RWPE1 (cell line): ENCODE measurements around the gene PDZD2.
A peak's percentile ranks its signal among the peaks of the same experiment; 100 is the strongest.

Source experiments
- CTCF ChIA-PET: fragments of 350-600 bp; sonication (Branson Sonifier 250); formaldehyde crosslinking; extraction: SDS; loops from one replicate; lab custom pipeline; 2021; lab: Yijun Ruan, JAX
- POLR2A ChIA-PET: fragments of 400-600 bp; formaldehyde crosslinking; extraction: SDS; loops from one replicate; lab custom pipeline; 2020; ENCODE audit warnings: antibody characterized with exemption; ENCODE audit not compliant: low non-redundant PET; lab: Yijun Ruan, JAX
- DNase-seq: peaks from one replicate; pipeline ENCODE4 v3.0.0; 2012; ENCODE audit warnings: low spot score
- H3K27ac ChIP-seq: fragments of 450-650 bp; 2 replicates; pipeline ENCODE4 v1.5.1; 2017
- TF ChIP-seq, protein P1 (sequence below): fragments of 450-650 bp; conservative IDR thresholded peaks from 2 replicates; pipeline ENCODE4 v1.5.1; 2017; ENCODE audit warnings: low read depth, mild to moderate bottlenecking

Gene PDZD2

DNA sequence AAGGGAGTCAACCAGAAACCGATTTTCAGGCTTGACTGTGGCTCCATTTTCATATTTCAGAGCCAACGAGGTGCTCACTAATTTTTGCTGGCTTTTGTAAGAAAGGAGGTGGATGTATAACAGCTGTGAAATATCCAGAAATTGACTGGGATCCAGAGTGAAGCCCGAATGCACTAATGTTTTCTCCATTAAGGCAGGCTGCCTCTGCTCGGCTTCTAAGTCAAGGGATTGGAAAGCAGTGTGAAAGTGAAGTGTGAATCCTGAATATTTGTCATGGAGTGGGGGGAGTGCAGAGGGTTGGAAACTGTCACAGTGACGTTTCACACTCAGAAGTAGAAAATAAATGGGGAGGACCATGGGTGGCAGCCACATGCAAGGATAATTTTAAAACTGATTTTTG is 297.8 kb downstream of the PDZD2 start:
- ChIA-PET CTCF (no interaction called here), POLR2A (no interaction called here)

DNA sequence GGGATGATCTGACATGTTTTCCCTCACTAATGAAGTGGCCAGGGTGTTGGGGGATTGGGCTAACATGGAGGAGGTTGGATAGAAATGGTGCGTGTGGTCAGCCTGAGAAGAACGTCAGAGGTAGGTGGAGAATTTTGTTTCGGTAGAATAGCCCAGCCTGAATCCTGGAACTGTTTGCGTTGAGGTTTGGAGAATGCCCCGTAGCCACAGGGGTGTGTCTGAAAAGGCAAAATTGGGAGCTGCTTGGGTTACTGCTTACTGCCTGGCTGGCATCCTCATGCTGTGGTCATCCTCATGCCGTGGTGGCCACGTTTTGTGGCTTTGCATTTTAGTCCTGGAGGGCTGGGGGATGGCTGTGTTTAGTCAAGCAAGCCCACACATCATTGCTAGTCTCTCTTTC is 298.3 kb downstream of the PDZD2 start:
- TF ChIP-seq, protein P1, sequence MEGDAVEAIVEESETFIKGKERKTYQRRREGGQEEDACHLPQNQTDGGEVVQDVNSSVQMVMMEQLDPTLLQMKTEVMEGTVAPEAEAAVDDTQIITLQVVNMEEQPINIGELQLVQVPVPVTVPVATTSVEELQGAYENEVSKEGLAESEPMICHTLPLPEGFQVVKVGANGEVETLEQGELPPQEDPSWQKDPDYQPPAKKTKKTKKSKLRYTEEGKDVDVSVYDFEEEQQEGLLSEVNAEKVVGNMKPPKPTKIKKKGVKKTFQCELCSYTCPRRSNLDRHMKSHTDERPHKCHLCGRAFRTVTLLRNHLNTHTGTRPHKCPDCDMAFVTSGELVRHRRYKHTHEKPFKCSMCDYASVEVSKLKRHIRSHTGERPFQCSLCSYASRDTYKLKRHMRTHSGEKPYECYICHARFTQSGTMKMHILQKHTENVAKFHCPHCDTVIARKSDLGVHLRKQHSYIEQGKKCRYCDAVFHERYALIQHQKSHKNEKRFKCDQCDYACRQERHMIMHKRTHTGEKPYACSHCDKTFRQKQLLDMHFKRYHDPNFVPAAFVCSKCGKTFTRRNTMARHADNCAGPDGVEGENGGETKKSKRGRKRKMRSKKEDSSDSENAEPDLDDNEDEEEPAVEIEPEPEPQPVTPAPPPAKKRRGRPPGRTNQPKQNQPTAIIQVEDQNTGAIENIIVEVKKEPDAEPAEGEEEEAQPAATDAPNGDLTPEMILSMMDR = no peak
- ChIA-PET CTCF (no interaction called here), POLR2A (no interaction called here)
- no peak for DNase-seq
- H3K27ac ChIP-seq = no peak overlapping the region

More for the DNA sequence above, 297.8 kb downstream of the PDZD2 start:
- DNase-seq = no peak
- no peak overlapping the region for H3K27ac ChIP-seq
- TF ChIP-seq, protein P1 = no peak

DNA sequence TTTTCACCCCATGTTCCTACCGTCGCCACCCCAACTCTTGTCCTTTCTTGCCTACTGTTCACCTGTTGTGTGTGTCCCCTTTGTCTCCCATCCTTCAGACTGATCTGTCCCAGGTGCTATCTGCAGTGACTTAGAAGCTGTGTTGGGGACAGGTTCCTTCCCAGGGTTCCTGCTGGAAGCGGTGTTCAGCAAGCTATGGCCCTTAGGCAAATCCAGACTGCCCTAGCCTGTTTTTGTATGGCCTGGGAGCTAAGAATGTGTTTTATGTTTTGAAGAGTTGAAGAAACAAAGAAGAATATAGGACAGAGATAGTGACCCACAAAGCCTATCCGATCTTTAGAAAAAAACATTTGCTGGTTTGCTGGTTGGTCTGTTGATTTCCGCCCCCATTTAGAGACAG is 298.8 kb downstream of the PDZD2 start:
- POLR2A ChIA-PET = no interaction called here
- DNase-seq = no peak
- TF ChIP-seq, protein P1 = no peak
- CTCF ChIA-PET = interaction anchor here (0.5 to 0.7 kb wide), 2 partner anchors 19 to 167 kb away, joined by 3 to 4 read pairs; no protein-coding TSS in a partner anchor
- H3K27ac ChIP-seq = no peak overlapping the region

DNA sequence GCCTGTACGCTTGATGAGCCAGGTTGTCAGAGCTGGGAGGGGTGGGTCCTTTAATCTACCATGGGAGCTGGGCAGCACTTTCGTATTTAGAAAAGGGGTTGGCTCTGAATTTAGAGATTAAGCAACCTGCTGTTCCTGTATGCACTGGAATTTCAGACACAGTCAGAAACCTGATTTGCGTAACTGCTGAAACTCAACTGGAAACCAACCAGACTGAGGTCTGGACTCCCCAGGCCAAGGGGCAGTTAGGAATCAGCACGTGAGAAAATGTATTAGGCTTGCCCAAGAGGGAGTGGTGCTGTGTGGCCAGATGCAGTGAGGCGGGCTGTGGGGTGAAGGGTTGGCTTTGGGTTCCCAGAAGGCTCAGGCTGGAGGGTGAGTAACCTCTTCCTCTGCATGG is 300.2 kb downstream of the PDZD2 start:
- DNase-seq = no peak
- ChIA-PET POLR2A (interaction anchor here (0.6 kb wide), 1 partner anchor 61 kb away, joined by 3 read pairs; no protein-coding TSS in a partner anchor), CTCF (interaction anchor here (0.6 kb wide), 1 partner anchor 22 kb away, joined by 3 read pairs; no protein-coding TSS in a partner anchor)
- TF ChIP-seq, protein P1 = no peak
- H3K27ac ChIP-seq = peak overlapping the region; percentile 75

DNA sequence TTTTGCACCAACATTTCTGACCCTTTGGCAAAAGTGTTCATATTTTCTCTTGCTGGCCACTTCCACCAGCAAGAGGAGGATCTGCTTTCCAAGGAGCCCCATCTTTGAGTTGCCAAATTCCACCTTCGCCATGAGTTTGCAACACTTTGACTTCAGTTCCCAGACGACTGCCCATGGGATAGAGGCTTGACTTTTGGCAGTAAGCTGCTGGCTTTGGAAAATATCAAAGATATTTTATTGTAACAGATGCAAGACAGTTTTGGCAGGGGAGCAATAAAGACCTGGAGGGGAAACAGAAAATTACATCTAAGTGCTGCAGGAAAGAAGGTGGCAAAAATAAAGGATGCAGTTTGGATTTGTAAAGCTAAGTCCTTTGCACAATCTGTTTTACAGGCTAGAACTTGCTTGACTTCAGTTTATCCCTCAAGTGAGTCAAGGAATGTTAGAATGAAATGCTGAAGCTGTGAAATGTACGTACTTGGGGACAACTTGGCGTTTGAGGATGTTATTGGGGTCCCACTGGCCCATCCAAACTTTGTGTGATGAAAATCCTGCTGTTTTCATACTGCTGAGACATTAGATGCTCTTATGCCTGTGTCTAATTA is 302.3 kb downstream of the PDZD2 start:
- TF ChIP-seq, protein P1 = no peak
- POLR2A ChIA-PET = no interaction called here
- no peak for DNase-seq
- H3K27ac ChIP-seq = peak overlapping the region; percentile 54; the same call in 1 of the 2 replicates
- CTCF ChIA-PET = interaction anchor here (0.6 to 0.7 kb wide), 2 partner anchors 65 to 144 kb away, joined by 3 read pairs; no protein-coding TSS in a partner anchor

DNA sequence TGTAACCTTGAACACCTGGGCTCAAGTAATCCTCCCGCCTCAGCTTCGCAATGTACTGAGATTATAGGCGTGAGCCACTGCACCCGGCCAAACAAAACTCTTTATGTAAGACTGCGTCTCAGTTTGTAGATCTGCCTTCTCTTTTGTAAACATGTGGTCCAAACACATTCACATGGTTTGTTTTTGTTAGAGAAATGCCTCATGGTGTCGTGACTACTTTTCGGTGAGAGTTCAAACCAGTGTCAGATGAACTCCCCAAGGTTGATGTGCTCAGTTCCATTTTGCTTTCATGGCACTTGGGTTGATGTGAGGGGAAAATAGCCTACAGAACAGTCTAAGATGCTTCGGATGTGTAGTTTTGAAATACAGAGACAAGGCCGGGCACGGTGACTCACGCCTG is 303.6 kb downstream of the PDZD2 start:
- ChIA-PET CTCF (interaction anchor here (0.6 kb wide), 1 partner anchor 150 kb away, joined by 3 read pairs; no protein-coding TSS in a partner anchor), POLR2A (no interaction called here)
- TF ChIP-seq, protein P1 = no peak
- DNase-seq = no peak
- peak overlapping the region; percentile 29 for H3K27ac ChIP-seq
